ENCODE results near the gene NHLRC2. TPM values are rescaled to one million over a fixed set of nuclear protein-coding genes. Genes with fewer than 3 reads are reported as not detected.

The NHLRC2 gene
- total and polyA plus RNA-seq, 8 donors = 2.8 to 112 (median 16.4) TPM

DNA sequence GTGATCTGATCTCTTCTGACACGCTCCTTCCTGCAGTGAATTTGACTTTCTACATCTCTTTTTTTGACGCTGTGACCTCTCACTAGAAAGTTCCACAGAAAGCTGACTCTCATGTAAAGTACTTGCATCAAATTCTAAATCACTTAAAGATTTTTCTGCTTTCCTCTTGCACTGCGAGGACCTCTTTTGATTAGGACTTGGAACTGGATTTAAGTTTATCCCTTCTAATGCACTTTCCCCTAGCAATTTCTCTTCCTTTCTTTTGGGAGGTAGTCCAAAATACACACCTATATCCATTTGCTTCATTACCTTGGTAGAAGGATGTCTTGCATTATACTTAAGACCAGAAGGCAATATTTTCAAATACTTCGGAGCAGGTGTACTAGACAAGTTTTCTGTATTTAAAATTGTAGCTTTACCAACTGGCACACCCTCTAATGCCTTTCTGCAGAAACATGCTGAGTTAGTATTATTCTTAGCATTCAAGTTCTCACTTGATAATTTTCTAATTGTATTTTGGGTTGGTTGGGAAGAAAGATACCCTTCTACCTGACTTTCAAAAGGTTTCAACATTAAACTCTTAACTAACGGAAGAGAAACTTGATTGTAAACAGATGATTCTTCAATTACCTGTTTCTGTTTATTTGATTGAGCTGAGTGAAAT lies 5.2 kb upstream of the NHLRC2 start:
- H3K27me3 ChIP-seq = no peaks in the 10 kb centered on the region
- no peak for DNase-seq
- no peaks in the 10 kb centered on the region for H3K9me3 ChIP-seq
- H3K4me3 ChIP-seq = no peak overlapping the region
- H3K36me3 ChIP-seq = peaks cover 0 to 30% (median 20%) of the 10 kb centered on the region in 4 donors
- WGBS, 5 donors = 83 to 89% (median 87%) methylated on average over 5 of the region's 5 CpGs
- TF ChIP-seq EP300 (IDR thresholded peaks at IDR 0.05) (no peak), CTCF (IDR thresholded peaks at IDR 0.05) (no peak), POLR2A (IDR thresholded peaks at IDR 0.05) (no peak), POLR2AphosphoS5 (IDR thresholded peaks at IDR 0.05) (no peak)
- H3K27ac ChIP-seq = no peak overlapping the region
- intact Hi-C loops (cut with DNase I; ENCODE audit: low total_unique reads) = no loop called here
- peaks cover 6 to 56% (median 17%) of the 10 kb centered on the region in 4 donors for H3K4me1 ChIP-seq

- no peak for DNase-seq
- H3K4me3 ChIP-seq = no peak overlapping the region
- H3K36me3 ChIP-seq = peaks cover 0 to 23% (median 14%) of the 10 kb centered on the region in 4 donors
- WGBS, 5 donors = 91 to 96% (median 94%) methylated on average over 7 of the region's 7 CpGs
- H3K27me3 ChIP-seq = no peaks in the 10 kb centered on the region
- intact Hi-C loops (cut with DNase I; ENCODE audit: low total_unique reads) = no loop called here
- H3K4me1 ChIP-seq = peaks cover 6 to 56% (median 17%) of the 10 kb centered on the region in 4 donors
- TF ChIP-seq POLR2A (IDR thresholded peaks at IDR 0.05) (no peak), POLR2AphosphoS5 (IDR thresholded peaks at IDR 0.05) (no peak), EP300 (IDR thresholded peaks at IDR 0.05) (no peak), CTCF (IDR thresholded peaks at IDR 0.05) (no peak)
- no peaks in the 10 kb centered on the region for H3K9me3 ChIP-seq
- H3K27ac ChIP-seq = no peak overlapping the region
Observed at GRCh38 chr10:113849946-113850345, 4.5 kb upstream of the NHLRC2 start.

DNA sequence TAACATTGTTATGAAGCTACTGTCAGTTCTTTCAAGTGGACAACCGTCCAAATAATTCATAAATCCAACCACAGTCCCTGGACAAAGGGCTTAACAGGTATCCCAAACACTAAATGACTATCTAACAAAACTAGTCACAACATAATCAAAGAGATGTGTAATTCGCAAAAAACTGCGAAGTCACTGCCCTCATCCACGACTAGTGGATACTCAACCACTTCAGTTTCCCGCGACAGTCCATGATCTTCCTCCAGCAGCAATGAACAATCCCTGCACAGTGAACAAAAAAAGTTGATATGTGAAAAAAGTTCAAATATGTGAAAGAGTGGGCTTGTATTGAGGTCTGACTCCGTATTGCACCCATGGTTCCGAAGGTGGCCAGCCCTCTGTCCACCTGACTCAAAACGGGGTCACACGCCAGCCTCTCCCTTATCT lies 866 bp upstream of the NHLRC2 start:
- no peak for DNase-seq
- intact Hi-C loops (cut with DNase I; ENCODE audit: low total_unique reads) = no loop called here

More for the DNA sequence above, 866 bp upstream of the NHLRC2 start:
- H3K4me1 ChIP-seq = peaks cover 17 to 80% (median 41%) of the 10 kb centered on the region in 4 donors
- H3K4me3 ChIP-seq = peak overlapping the region; percentile 85 to 96 (median 87)
- H3K9me3 ChIP-seq = no peaks in the 10 kb centered on the region
- peaks cover 0 to 7% (median under 1%) of the 10 kb centered on the region in 4 donors for H3K36me3 ChIP-seq
- WGBS, 5 donors = 9 to 18% (median 17%) methylated on average over 10 of the region's 10 CpGs
- peak overlapping the region; percentile 92 to 95 (median 93) for H3K27ac ChIP-seq
- TF ChIP-seq POLR2A (IDR thresholded peaks at IDR 0.05) = no peak
- no peak for TF ChIP-seq EP300 (IDR thresholded peaks at IDR 0.05)
- no peak for TF ChIP-seq POLR2AphosphoS5 (IDR thresholded peaks at IDR 0.05)
- TF ChIP-seq CTCF (IDR thresholded peaks at IDR 0.05) = no peak
- no peaks in the 10 kb centered on the region for H3K27me3 ChIP-seq

Measured in stomach (tissue), 9 donors.